ENCODE measurements around the gene RRN3. TPM values are rescaled to one million over a fixed set of nuclear protein-coding genes. Genes with fewer than 3 reads are reported as not detected.
"Not testable (repeated sequence)": the region's sequence is repeated elsewhere in the genome, so short reads cannot be mapped to it uniquely, and the experiment has no call there.

Gene RRN3
- polyA plus RNA-seq, 1 donor (not counting 4 experiments of a cell fraction or from before 2014, with no cell fraction given) = 60.3 TPM

GRCh38 chr16:15096583-15096972 lies 2.5 kb upstream of the RRN3 start:
- FAIRE-seq; H2AFZ ChIP-seq (ENCODE audit: control insufficient read depth, low read length); H3K4me3 ChIP-seq (ENCODE audit: control insufficient read depth in 2 of 3, extremely low read depth in 1 of 3, insufficient read depth in 2 of 3, low read depth in 1 of 3, low read length in 3 of 3); H3K4me2 ChIP-seq (ENCODE audit: control insufficient read depth, extremely low read depth, insufficient read depth, low read depth, low read length); H4K20me1 ChIP-seq (ENCODE audit: control insufficient read depth, extremely low read depth, insufficient read depth, low read length); DNase-seq (ENCODE audit: low read depth, low spot score); H3K27me3 ChIP-seq (ENCODE audit: control insufficient read depth, extremely low read depth, insufficient read depth, low read length); H3K27ac ChIP-seq (ENCODE audit: control insufficient read depth, insufficient read depth, low read length); H3K9me1 ChIP-seq (ENCODE audit: control insufficient read depth, extremely low read depth, insufficient read depth, low read length); H3K9ac ChIP-seq (ENCODE audit: control insufficient read depth, extremely low read depth, insufficient read depth, low read length); H3K9me3 ChIP-seq (ENCODE audit: control insufficient read depth, low read depth, low read length); H3K36me3 ChIP-seq (ENCODE audit: control insufficient read depth in 2 of 2, extremely low read depth in 1 of 2, insufficient read depth in 2 of 2, low read length in 2 of 2); dilution Hi-C loops (cut with MboI; ENCODE audit: extremely low pct_ligation_motif_present, low sequenced_read_pairs); H3K4me1 ChIP-seq (ENCODE audit: control insufficient read depth, extremely low read depth, insufficient read depth, low read length): not testable (repeated sequence)
- peaks cover 16% of the 10 kb centered on the region for H3K79me2 ChIP-seq (ENCODE audit: control insufficient read depth, insufficient read depth, low read length)

- H3K9me1 ChIP-seq (ENCODE audit: control insufficient read depth, extremely low read depth, insufficient read depth, low read length); H4K20me1 ChIP-seq (ENCODE audit: control insufficient read depth, extremely low read depth, insufficient read depth, low read length); H3K27me3 ChIP-seq (ENCODE audit: control insufficient read depth, extremely low read depth, insufficient read depth, low read length); FAIRE-seq; H3K36me3 ChIP-seq (ENCODE audit: control insufficient read depth in 2 of 2, extremely low read depth in 1 of 2, insufficient read depth in 2 of 2, low read length in 2 of 2); dilution Hi-C loops (cut with MboI; ENCODE audit: extremely low pct_ligation_motif_present, low sequenced_read_pairs); DNase-seq (ENCODE audit: low read depth, low spot score); H3K9me3 ChIP-seq (ENCODE audit: control insufficient read depth, low read depth, low read length); H3K4me1 ChIP-seq (ENCODE audit: control insufficient read depth, extremely low read depth, insufficient read depth, low read length): not testable (repeated sequence)
- Histone ChIP-seq H3K4me2 (ENCODE audit: control insufficient read depth, extremely low read depth, insufficient read depth, low read depth, low read length) (peak overlapping the region; percentile 79), H3K79me2 (ENCODE audit: control insufficient read depth, insufficient read depth, low read length) (peaks cover 16% of the 10 kb centered on the region), H3K27ac (ENCODE audit: control insufficient read depth, insufficient read depth, low read length) (peak overlapping the region; percentile 80), H3K4me3 (ENCODE audit: control insufficient read depth in 2 of 3, extremely low read depth in 1 of 3, insufficient read depth in 2 of 3, low read depth in 1 of 3, low read length in 3 of 3) (peak overlapping the region; percentile 57 to 80 (median 64)), H2AFZ (ENCODE audit: control insufficient read depth, low read length) (peak overlapping the region; percentile 96), H3K9ac (ENCODE audit: control insufficient read depth, extremely low read depth, insufficient read depth, low read length) (peak overlapping the region; percentile 89)
Observed at GRCh38 chr16:15093571-15093954, 509 bp downstream of the RRN3 start.

- H3K27me3 ChIP-seq (ENCODE audit: control insufficient read depth, extremely low read depth, insufficient read depth, low read length); H3K9me3 ChIP-seq (ENCODE audit: control insufficient read depth, low read depth, low read length); DNase-seq (ENCODE audit: low read depth, low spot score); H3K36me3 ChIP-seq (ENCODE audit: control insufficient read depth in 2 of 2, extremely low read depth in 1 of 2, insufficient read depth in 2 of 2, low read length in 2 of 2); H3K27ac ChIP-seq (ENCODE audit: control insufficient read depth, insufficient read depth, low read length); H3K9ac ChIP-seq (ENCODE audit: control insufficient read depth, extremely low read depth, insufficient read depth, low read length); H3K4me1 ChIP-seq (ENCODE audit: control insufficient read depth, extremely low read depth, insufficient read depth, low read length); H3K9me1 ChIP-seq (ENCODE audit: control insufficient read depth, extremely low read depth, insufficient read depth, low read length); FAIRE-seq; H3K4me3 ChIP-seq (ENCODE audit: control insufficient read depth in 2 of 3, extremely low read depth in 1 of 3, insufficient read depth in 2 of 3, low read depth in 1 of 3, low read length in 3 of 3); H2AFZ ChIP-seq (ENCODE audit: control insufficient read depth, low read length); dilution Hi-C loops (cut with MboI; ENCODE audit: extremely low pct_ligation_motif_present, low sequenced_read_pairs); H4K20me1 ChIP-seq (ENCODE audit: control insufficient read depth, extremely low read depth, insufficient read depth, low read length); H3K4me2 ChIP-seq (ENCODE audit: control insufficient read depth, extremely low read depth, insufficient read depth, low read depth, low read length): not testable (repeated sequence)
- peaks cover 20% of the 10 kb centered on the region for H3K79me2 ChIP-seq (ENCODE audit: control insufficient read depth, insufficient read depth, low read length)
- TF ChIP-seq, protein P1, sequence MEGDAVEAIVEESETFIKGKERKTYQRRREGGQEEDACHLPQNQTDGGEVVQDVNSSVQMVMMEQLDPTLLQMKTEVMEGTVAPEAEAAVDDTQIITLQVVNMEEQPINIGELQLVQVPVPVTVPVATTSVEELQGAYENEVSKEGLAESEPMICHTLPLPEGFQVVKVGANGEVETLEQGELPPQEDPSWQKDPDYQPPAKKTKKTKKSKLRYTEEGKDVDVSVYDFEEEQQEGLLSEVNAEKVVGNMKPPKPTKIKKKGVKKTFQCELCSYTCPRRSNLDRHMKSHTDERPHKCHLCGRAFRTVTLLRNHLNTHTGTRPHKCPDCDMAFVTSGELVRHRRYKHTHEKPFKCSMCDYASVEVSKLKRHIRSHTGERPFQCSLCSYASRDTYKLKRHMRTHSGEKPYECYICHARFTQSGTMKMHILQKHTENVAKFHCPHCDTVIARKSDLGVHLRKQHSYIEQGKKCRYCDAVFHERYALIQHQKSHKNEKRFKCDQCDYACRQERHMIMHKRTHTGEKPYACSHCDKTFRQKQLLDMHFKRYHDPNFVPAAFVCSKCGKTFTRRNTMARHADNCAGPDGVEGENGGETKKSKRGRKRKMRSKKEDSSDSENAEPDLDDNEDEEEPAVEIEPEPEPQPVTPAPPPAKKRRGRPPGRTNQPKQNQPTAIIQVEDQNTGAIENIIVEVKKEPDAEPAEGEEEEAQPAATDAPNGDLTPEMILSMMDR (optimal IDR thresholded peaks at IDR 0.05 in 1 of 3, IDR thresholded peaks at IDR 0.05 in 1 of 3, conservative IDR thresholded peaks at IDR 0.05 in 1 of 3; ENCODE audit: extremely low read depth in 1 of 3, insufficient read depth in 2 of 3, low read length in 3 of 3) = peak in 1 of 3 experiments; percentile 4
Observed at GRCh38 chr16:15090663-15091269, 3.3 kb downstream of the RRN3 start.

DNA sequence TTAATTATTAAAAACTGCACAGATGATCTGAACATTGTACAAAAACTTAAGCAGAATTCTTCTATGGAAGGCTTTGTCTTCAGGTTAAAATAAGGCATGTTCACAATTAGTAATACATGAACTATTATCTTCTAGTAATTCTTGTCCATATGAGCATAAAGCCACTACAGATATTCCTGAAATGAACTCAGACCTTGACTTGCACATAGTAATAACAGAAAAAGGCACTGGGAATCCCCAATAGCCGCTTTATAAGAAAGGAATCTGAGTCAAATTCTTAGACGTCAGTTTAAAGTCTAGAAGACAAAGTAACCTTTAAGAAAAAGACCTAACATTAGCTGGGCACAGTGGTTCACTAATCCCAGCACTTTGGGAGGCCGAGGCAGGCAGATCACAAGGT lies 11.3 kb downstream of the RRN3 start:
- H2AFZ ChIP-seq (ENCODE audit: control insufficient read depth, low read length); H4K20me1 ChIP-seq (ENCODE audit: control insufficient read depth, extremely low read depth, insufficient read depth, low read length); H3K9me1 ChIP-seq (ENCODE audit: control insufficient read depth, extremely low read depth, insufficient read depth, low read length); dilution Hi-C loops (cut with MboI; ENCODE audit: extremely low pct_ligation_motif_present, low sequenced_read_pairs); H3K9me3 ChIP-seq (ENCODE audit: control insufficient read depth, low read depth, low read length); H3K4me3 ChIP-seq (ENCODE audit: control insufficient read depth in 2 of 3, extremely low read depth in 1 of 3, insufficient read depth in 2 of 3, low read depth in 1 of 3, low read length in 3 of 3); H3K79me2 ChIP-seq (ENCODE audit: control insufficient read depth, insufficient read depth, low read length); H3K9ac ChIP-seq (ENCODE audit: control insufficient read depth, extremely low read depth, insufficient read depth, low read length); H3K4me1 ChIP-seq (ENCODE audit: control insufficient read depth, extremely low read depth, insufficient read depth, low read length); FAIRE-seq; H3K4me2 ChIP-seq (ENCODE audit: control insufficient read depth, extremely low read depth, insufficient read depth, low read depth, low read length); DNase-seq (ENCODE audit: low read depth, low spot score); H3K27me3 ChIP-seq (ENCODE audit: control insufficient read depth, extremely low read depth, insufficient read depth, low read length); H3K27ac ChIP-seq (ENCODE audit: control insufficient read depth, insufficient read depth, low read length); H3K36me3 ChIP-seq (ENCODE audit: control insufficient read depth in 2 of 2, extremely low read depth in 1 of 2, insufficient read depth in 2 of 2, low read length in 2 of 2): not testable (repeated sequence)

All from keratinocyte (primary cell).